Epithelial cell of prostate (primary cell): ENCODE measurements around the gene KCNMA1.
A peak's percentile ranks its signal among the peaks of the same experiment; 100 is the strongest.

Source experiments
- DNase-seq: peaks from one replicate; pipeline ENCODE4 v3.0.0-alpha.2; 2011; ENCODE audit warnings: low read depth, low spot score
- H3K27ac ChIP-seq: fragments of 450-650 bp; 2 replicates; pipeline ENCODE4 v1.5.1; 2017; ENCODE audit warnings: mild to moderate bottlenecking

The KCNMA1 gene

DNA sequence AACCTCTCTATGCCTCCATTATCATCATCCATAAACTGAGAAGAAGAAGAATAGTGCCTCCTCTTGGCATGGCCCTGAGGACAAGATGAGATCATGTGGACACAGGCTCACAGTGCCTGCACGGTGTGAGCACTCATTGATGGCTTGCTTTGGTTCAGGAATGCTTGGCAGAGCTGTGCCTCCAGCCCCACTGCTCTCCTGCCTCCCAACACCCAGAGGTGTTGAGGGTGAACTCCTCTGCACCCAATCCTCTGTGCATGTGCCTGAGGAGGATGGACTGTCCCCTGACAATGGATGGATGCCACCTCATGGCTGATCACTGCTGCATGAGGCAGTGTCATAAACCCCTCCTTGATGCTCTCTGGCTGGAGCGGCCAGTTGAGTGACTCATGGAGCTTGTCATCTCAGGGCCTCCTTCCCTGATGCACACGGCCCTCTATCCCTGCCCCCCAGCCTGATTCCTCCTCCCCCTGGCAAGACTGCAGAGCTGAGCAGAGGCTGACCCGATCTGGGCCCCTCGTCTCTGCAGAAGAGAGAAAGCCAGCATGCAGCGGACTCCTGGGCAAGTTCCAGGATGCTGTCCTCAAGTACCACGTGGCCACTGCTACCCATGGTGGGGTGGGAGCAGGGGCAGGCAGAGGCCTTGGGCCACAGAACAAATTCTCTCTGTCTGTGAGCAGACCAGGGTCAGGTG is 136.3 kb downstream of the KCNMA1 start:
- peak overlapping the region; percentile 85 for H3K27ac ChIP-seq
- peak; percentile 52 for DNase-seq

DNA sequence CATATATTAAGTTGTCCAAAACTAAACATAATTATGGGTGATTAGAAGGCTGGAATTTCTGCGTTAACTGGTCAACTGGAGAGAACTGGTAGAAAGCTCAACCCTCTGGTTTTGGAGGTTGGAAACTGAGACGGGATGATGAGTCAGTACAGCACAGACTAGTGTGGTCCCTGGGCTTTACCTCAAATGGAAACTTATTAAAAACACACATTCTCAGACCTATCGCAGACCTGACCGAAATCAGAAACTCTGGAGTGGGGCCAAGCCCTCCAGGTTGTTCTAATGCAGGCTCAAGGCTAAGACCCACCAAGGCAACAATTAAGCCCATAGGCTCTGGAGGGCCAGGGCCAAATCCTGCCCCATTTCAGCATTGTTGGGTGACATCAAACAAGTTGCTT is 136.9 kb downstream of the KCNMA1 start:
- H3K27ac ChIP-seq, result peak overlapping the region; percentile 85

DNA sequence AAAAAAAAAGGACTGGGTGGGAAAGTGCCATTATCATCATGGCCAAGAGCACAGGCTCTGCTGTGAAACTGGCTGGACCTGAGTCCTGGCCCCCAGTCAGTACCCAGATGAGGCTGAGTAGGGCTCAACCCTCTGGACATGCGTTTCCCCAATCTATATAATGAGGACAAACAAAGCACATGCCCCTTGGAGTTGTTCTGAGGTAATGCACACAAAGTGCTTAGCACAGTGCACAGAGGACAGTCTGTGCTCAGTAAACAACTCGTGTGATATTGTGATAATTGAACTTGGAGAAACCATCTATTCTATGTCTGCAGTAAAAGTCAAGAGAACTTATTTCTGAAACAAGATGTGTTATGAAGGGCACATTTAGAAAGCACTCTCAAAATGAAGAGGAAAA is 138.8 kb downstream of the KCNMA1 start:
- H3K27ac ChIP-seq, result no peak overlapping the region
- no peak for DNase-seq

More for the DNA sequence above, 136.9 kb downstream of the KCNMA1 start:
- DNase-seq, result no peak

DNA sequence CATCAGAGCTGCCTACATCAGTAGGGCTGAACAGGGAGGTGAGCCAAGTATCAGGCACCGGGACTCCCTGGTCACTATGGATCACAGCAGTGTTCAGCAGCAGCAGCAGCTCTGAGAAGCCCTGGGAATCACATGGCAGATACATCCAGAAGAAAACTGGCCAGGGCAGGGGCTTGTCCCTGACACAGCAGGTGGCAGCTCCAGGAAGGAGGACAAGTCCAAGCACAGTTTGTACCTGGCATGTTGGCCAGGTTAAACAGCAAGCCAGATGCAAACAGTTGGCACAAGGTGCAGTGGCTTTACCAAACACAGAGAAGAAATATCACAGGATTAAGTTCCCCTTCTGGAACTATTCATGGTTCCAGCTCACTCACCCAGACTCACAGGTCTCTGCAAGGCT is 139.4 kb downstream of the KCNMA1 start:
- DNase-seq, result no peak
- H3K27ac ChIP-seq, result no peak overlapping the region

DNA sequence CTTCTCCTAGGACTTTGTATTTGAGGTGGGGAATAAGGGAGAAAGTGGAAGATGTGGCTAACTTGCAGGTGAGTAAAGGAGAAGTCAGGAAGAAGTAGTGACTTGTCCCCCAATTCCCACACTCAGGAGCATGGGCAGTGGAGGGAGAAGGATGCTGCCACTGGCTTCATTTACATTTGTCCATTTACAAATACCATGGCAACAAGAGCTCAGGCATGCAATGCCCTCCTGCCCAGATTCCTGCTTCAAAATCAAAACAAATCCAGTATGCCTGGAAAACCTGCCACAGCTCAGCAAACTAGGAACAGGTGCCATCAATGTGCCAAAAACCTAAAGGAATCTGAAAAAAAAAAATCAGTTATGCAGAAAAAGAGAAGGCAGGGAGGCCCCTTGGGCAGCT is 139.9 kb downstream of the KCNMA1 start:
- H3K27ac ChIP-seq, result no peak overlapping the region
- no peak for DNase-seq

DNA sequence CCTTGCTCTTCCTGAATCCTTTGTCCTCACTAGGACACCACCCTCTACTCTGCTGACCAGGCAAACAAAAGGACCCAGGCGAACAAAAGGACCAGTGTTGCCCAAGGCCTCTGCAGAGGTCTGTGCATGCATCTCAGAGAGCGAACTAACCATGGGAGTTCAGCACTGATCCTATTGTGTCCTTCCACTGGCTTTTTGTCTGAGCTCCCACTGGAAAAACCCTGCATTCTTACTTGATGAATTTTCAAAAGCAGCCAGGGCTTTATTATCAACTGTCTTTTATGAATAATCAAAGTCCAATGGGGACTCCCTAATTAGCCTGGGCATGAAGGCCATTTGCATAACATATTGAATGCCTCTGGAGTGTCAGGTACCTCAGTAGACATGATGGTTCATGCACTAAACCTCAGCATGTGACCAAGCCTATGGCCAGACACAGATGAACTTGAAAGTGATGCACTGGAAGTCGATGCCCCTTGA is 140.6 kb downstream of the KCNMA1 start:
- H3K27ac ChIP-seq, result no peak overlapping the region
- DNase-seq, result no peak

DNA sequence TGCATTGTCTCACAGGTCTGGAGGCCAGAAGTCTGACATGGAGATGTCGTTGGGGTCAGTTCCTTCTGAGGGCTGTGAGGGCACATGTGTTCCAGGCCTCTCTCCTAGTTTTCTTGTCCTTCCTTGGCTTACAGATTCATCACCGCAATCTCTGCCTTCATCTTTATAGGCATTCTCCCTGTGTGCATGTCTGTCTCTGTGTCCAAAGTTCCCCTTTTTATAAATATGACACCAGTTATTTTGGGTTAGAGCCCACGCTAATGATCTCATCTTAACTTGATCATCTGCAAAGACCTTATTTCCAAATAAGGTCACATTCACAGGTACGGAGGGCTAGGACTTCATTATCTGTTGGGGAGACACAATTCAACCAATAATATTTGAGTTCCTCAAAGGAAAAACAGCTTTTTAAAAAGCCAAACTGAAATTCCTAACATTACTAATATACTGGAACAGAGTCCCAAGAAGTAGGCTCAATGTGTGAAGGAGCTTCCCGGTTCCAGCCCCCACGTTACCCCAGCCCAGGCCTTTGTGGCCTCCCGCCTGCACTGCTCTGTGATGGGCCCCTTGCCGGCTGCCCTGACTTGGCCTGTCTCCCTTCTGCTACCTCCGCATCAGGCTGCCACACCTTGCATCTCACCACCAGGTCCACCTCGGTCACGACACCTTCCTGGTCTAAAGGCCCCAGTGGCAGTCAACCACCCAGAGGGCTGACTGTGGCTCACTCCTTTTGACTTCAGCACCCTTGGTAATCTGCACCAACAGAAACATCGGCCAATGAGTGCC is 142.7 kb downstream of the KCNMA1 start:
- no peak for DNase-seq

DNA sequence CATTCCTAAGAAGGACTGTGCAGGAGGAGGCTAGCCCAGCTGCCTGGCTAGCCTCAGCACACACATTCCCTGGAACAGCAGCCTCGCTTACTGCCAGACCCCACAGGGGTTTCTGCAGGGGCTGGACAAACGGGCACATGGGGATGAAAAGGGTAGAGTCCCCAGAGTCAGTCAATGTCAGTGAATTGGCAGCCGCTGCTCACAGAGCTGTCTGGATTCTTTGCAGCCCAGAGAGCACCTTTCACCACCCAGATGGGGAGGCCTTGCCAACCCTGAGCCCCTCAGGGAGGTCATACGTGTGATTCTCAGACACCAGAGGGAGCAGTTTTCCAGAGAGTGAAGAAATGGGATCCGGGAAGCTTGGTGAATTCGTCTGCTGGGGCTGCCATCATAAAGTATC is 143.3 kb downstream of the KCNMA1 start:
- no peak for DNase-seq
- no peak overlapping the region for H3K27ac ChIP-seq

More for the DNA sequence above, 142.7 kb downstream of the KCNMA1 start:
- no peak overlapping the region for H3K27ac ChIP-seq

DNA sequence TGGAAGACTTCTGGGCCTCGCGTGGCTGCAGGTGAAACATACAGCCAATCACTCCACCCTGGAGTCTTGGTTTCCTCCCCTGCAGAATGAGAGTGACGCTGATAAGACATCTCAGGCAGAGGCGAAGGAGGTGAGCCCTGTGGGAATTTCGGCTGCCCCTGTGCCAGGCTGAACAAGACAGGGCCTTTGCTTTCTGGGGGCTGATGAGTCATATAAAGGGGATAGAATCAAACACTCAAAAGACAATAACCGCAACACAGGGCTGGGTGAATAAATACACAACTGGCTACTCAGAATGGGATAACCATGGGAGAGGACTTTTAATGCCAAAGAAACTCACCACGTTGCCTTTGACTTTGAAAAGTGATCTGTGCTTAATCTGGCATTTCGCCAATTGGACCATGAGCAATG is 143.8 kb downstream of the KCNMA1 start:
- no peak for DNase-seq
- no peak overlapping the region for H3K27ac ChIP-seq

DNA sequence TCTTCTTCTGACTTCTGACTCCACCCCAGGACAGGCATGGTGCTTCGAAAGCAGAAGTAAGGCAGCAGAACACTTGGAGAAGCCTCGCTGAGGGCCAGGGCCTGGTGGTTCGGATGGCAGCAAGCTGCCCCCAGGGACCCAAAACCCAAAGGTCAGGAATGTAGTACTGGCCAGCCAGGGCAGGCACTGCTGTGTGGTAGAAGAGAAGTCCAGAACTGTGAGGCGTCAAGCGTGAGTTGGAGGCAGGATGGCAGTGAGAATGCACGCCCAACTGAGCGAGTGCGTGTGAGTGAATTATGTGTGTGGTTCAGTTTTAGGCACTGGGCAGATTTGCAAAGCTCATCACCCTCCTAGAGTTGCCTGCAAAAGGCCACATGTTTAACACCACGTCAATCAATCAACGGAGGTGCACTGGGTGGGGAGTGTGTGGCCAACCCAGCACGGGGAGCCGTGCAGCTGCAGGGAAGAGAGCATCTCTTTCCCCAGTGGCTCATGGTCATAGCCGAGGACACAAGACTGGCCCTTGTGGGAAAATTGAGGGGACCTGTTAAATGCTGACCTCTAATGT is 144.3 kb downstream of the KCNMA1 start:
- no peak overlapping the region for H3K27ac ChIP-seq
- DNase-seq, result no peak

DNA sequence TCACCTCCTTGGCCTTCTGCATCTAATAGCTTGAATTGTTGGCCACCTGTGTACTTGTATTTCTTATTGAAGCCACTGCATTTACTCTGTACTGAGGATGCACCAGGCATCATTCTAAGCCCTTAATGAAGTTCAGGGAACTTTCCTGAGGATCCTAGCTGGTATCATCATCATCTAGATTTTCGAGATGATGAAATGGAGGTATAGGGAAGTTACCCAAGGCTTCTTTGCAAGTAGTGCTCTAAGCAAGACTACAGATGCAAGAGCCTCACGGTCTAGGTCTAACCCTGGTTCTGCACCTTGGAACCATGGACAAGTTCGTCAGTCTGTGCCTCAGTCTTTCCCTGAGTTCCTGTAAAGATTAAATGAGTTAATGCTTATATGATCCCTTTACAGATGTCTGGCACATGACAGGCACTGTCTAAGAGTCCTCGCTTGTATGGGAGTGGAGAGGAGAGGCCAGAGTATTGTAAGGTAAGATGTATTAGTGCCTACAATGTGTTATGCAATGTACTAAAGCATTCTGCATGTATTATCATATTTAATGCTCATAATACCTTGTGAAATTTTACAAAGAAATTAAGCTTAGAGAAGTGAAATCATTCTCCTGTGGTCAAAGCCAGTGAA is 145.1 kb downstream of the KCNMA1 start:
- DNase-seq, result no peak
- H3K27ac ChIP-seq, result no peak overlapping the region

DNA sequence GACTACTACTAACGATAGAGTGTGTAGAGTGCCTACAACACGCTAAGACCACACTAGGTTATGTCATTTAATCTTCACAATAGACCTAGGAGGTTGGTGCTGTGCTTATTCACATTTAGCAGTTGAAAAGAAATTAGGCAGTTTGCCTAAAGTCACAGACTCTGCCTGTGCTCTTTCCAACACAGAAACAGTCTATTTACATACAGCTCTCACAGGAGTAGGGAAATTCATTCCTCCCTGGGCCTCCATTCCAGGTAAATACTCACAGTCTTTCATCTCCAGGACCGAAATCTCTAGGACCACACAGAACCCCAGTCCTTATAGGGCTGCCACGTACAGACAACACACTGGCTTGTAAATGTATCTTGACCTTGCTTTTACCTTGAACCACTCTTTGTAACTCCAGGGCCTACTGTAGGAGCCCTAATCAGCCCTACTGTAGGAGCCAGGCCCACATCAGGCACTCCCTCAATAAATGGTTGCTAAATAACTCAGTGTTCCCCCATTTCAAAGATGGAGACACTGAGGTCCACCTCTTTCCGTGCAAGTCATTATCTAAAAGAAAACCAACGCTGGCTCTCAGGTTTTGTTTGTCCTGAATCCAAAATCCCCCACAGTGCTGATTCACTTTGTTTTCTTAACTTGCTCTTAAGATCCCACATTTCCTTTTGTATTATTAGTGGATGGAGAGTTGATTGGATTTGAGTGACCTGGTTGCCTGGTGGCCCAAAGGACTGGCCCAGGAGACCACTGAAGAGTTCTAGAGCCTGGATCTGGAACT is 146.9 kb downstream of the KCNMA1 start:
- no peak for DNase-seq

DNA sequence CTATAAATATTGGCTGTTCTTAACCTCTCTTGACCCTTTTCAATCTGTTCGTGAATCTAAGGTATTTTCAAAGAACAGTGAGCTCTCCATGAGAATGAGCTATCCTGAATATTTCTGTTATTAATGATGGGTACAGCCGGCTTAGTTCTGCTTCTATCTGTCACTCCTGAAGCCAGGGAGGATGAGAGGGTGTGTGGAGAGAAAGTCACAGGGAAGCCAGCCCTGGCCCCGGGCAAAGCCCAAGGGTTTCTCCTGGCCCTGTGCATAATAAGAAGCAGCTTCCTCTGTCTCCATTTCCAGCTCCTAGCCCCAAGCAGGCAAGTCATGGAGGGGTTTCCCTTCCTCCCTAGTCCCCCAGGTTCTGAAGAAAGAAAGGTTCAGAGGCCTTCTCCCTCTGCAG is 151.1 kb downstream of the KCNMA1 start:
- no peak for DNase-seq
- H3K27ac ChIP-seq, result no peak overlapping the region

More for the DNA sequence above, 146.9 kb downstream of the KCNMA1 start:
- H3K27ac ChIP-seq, result no peak overlapping the region

DNA sequence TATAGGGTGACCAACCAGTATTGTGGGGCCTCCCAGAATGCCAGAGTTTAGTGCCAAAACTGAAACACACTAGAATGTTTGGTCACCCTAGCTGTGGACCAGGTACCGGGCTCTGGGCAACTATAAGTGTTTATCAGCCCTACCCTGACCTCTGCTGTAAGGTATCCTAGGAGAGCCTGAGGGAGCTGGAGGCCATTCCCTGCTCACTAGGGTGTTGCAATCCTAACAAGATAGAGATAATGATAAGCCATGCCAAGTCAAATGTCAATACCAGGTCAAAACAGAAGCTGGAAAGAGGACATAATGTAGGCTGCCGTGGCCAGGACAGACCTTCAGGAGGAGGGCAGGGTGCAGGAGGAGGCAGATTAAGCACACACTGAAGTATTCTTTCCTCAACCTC is 151.8 kb downstream of the KCNMA1 start:
- no peak for DNase-seq
- H3K27ac ChIP-seq, result no peak overlapping the region

DNA sequence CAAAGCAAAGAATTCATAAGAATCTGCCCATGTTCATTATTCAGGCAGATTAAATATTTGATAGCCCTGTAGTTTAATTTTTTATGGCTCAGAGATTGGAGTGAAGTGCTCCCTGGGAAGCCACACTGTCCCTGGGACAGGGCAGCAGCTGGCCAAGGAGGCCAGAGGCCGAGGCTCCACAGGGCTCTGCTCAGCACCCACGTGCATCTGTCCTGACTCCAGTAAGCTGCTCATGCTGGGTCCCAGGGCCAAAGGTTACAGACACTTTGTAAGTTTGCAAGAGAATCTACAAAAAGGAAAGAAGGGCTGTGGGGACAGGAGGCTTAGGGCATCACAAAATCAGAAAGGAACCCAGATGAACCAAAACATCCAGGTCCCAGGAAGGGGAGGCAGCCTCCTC is 155.5 kb downstream of the KCNMA1 start:
- DNase-seq, result no peak
- no peak overlapping the region for H3K27ac ChIP-seq

DNA sequence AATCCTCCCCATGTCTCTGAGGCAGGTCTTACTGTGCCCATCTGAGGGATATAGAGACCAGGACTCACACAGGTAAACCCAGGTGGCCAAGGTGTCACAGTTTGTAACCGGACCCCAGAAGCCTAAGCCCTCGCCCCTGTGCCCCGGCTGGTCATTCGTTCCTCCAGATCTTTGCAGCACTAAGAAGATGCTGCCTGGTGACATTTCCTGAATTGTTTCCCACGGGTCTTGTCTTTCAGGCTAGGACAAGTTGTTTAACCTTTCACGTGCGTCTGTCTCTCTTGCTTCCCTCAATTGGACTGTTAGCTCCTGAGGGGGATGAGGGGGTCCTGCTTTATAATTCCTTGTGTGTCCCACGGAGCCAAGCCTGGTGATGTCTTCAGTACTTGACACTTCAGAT is 158.0 kb downstream of the KCNMA1 start:
- no peak overlapping the region for H3K27ac ChIP-seq
- DNase-seq, result no peak

DNA sequence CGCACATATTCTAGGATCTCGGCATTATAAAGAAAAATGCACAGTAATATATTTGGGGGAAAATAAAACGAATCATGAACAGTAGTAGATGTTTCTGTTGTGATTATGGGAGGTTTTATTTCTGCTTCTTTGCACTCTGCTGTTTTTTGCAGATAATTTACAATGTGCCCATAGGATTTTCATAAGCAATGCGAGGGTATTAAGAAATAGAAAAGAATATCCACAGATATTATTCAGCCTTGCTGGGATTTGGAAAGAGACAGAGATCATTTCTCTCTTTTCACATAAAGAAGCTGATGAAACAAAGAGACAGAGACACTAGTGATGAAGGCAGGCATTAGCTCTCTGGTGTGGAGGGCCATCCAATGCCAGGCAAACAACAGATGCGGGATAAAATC is 158.6 kb downstream of the KCNMA1 start:
- no peak overlapping the region for H3K27ac ChIP-seq

DNA sequence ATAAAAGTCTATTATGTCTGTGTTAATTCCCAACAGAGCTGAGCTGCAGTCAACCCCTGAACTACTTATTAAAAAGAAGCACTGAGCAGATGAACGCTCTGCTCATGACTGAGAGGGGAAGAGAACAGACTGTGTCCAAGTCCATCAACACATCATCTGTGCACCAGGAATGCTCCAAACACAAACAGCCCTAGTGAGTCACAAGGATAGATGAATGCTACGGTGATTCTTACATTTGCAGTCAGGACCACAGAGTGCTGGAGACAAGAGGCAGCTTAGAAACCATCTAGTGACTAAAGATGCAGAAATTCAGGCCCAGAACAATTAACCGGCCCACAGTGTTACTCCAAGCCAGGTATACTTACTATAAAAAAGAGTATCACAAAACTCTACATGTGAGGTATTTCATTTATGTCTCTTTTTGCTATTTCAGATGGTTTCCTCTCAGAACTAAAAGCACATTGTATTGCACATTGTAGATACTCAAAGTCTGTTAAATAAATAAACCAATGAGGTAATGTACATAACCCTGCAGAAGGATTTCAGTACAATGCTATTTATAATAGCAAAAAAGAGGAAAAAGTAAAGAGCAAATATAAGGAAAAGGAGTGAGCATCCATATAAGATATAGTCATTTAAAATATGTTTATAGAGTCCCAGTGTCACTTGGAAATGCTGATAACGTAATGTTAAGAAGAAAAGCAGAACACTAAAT is 159.2 kb downstream of the KCNMA1 start:
- DNase-seq, result peak; percentile 50
- H3K27ac ChIP-seq, result no peak overlapping the region

More for the DNA sequence above, 158.6 kb downstream of the KCNMA1 start:
- DNase-seq, result no peak

DNA sequence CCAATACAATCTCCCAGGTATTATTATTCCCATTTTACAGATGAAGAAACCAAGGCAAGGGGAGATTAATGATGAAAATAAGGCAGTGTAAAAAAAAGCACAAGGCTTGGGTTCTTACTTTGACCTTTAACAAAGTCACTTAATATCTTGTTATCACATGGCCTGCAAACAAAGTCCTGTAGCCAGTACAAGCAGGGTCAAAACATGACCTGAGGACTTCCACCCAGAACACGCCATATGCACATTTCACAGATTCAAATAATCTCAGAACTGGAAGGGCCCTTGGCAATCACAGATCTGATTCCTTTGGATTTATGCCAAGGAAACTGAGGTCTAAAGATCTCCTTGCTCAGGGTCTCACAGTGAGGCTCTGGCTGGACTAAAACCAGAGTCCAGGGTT is 162.1 kb downstream of the KCNMA1 start:
- no peak for DNase-seq
- no peak overlapping the region for H3K27ac ChIP-seq
